Mucosa of descending colon (tissue), 3 donors: ENCODE results near the gene ZNF423. TPM values are rescaled to one million over a fixed set of nuclear protein-coding genes. Genes with fewer than 3 reads are reported as not detected.

Experiments used
- ATAC-seq: fragments of 200-7000 bp; cut with Tn5 transposase; one replicate; pipeline ENCODE4 v1.9.1; 2020; ENCODE audit warnings: mild to moderate bottlenecking, moderate library complexity
- DNase-seq, 3 donors: peaks; one replicate each; pipeline ENCODE4 v3.0.0-alpha.2; 2020
- H3K36me3 ChIP-seq: fragments of 200-600 bp; one replicate; pipeline ENCODE4 v1.8.0; 2021; ENCODE audit warnings: low read depth, mild to moderate bottlenecking
- H3K4me1 ChIP-seq: fragments of 200-600 bp; one replicate; pipeline ENCODE4 v1.8.0; 2021; ENCODE audit warnings: low read depth, mild to moderate bottlenecking
- H3K4me3 ChIP-seq: fragments of 200-600 bp; one replicate; pipeline ENCODE4 v1.8.0; 2021; ENCODE audit warnings: mild to moderate bottlenecking
- H3K9me3 ChIP-seq: fragments of 200-600 bp; one replicate; pipeline ENCODE4 v1.8.0; 2021; ENCODE audit warnings: mild to moderate bottlenecking
- intact Hi-C, 2 donors: fragments of 100-400 bp; cut with DNase I in 1 of 2; cut with micrococcal nuclease in 1 of 2; formaldehyde crosslinking; loops; one replicate each; pipeline versions ENCODE4 v1.11.0 to v1.11.1; 2022; cut with DNase I, micrococcal nuclease
- total RNA-seq, 3 donors: library from RNA; stranded (reverse); fragmentation: NEBNext Ultra II Directional in 2 of 3; extraction: Animal tissue kit (Norgen Biotek cat#: 25700) in 2 of 3; gene quantifications; one replicate each; pipeline versions ENCODE4 v1.2.1 to v1.2.4, GENCODE V29; 2021 to 2023
- TF ChIP-seq, protein P1 (sequence below): fragments of 200-600 bp; IDR thresholded peaks from one replicate; pipeline ENCODE4 v1.8.0; 2022; ENCODE audit warnings: antibody characterized with exemption, mild to moderate bottlenecking
- donor health status: DM: no; HTN: no; CAD: no; lungs with moderate emphysema.
- donor health status: DM: no; HTN: no; CAD: no.
- donor health status: DM: no; HTN: yes; CAD: no.

ZNF423 gene
- total RNA-seq, 3 donors from 2014 or later: 6.7 to 11.6 (median 11.0) TPM

DNA sequence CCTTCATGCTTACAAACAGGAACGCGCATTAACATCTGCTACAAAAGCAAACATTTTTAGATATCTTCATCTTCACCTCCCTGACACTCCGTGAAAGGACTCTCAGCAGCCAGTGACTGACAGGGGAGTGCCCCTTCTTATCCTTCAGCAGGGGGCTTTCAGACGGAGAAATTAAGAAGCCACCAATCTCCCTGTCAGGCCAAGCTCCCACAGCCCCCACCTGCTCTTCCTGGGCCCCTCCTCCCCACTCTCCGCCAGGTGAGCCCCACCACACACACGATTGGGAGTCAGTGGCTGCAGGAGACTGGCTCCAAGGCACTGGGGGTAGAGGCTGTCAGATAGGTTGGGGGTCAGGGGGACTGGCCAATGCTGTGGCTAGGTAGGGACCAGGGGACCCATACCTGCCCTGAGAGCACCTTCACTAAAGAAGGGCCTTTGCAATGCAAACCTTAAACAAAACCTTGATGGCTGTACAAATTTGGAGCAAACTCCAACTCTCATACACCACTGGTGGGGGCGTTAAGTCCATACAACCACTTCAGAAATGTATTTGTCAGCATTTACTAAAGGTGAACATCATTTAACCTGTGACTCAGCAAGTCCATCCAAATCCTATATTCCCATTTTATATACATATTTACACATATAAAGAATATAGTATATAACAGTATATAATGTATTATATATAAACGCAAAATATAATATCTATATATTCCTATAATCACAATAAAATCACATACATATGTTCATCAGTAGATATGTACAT, 232.2 kb downstream of the ZNF423 start:
- intact Hi-C loops: no loop called here
- no peak overlapping the region for H3K4me3 ChIP-seq
- no peaks in the 10 kb centered on the region for H3K36me3 ChIP-seq
- H3K4me1 ChIP-seq: no peaks in the 10 kb centered on the region
- ATAC-seq: no peak
- no peak for DNase-seq
- no peaks in the 10 kb centered on the region for H3K9me3 ChIP-seq
- TF ChIP-seq, protein P1, sequence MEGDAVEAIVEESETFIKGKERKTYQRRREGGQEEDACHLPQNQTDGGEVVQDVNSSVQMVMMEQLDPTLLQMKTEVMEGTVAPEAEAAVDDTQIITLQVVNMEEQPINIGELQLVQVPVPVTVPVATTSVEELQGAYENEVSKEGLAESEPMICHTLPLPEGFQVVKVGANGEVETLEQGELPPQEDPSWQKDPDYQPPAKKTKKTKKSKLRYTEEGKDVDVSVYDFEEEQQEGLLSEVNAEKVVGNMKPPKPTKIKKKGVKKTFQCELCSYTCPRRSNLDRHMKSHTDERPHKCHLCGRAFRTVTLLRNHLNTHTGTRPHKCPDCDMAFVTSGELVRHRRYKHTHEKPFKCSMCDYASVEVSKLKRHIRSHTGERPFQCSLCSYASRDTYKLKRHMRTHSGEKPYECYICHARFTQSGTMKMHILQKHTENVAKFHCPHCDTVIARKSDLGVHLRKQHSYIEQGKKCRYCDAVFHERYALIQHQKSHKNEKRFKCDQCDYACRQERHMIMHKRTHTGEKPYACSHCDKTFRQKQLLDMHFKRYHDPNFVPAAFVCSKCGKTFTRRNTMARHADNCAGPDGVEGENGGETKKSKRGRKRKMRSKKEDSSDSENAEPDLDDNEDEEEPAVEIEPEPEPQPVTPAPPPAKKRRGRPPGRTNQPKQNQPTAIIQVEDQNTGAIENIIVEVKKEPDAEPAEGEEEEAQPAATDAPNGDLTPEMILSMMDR: no peak

DNA sequence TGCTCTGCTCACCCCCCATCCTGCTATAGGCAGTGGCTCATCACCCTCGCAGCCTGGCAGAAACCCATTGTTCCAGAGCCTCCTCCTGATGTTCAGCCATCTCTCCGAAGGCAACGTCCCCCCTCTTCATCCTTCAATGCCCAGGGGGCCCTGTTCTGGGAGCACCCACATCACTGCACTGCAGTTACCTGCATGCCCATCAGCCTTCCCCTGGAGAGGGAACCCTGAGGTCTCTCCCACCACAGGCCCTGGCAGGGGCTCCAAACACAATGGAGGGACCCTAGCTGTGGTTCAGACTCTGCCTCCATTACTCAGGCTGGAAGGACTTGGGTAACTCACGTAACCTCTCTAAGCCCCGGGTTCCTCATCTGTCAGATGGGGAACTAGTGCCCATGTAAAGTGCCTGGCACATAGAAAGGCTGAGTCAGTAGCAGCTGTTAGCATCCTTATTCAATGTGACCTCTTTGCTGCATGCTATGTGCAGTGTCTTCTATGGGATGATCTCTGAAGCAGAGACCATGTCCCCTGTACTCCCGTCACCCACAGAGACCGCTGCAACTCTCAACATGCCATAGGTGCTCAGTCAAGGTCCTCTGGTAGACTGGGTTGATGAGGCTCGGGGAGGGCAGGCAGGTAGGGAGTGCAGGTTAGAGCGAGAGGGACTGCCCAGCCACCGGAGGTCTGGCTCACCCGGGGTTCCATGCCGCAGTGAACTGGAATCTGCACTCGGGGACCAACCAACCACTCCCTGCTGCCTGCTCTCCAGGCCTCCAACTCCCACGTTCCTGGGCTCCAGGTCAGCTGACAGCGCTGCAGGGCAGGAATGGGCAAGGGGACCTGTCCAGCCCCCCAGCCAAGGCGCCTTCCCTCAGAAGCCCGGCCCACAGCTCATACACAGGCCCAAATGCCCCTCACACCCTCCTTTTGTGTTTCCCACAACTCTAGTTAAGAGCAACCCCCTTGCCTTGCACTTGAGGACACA, 233.2 kb downstream of the ZNF423 start:
- no peaks in the 10 kb centered on the region for H3K4me1 ChIP-seq
- intact Hi-C loops: no loop called here
- H3K9me3 ChIP-seq: no peaks in the 10 kb centered on the region
- no peak for DNase-seq
- ATAC-seq: no peak
- no peaks in the 10 kb centered on the region for H3K36me3 ChIP-seq
- no peak overlapping the region for H3K4me3 ChIP-seq
- TF ChIP-seq, protein P1: no peak

DNA sequence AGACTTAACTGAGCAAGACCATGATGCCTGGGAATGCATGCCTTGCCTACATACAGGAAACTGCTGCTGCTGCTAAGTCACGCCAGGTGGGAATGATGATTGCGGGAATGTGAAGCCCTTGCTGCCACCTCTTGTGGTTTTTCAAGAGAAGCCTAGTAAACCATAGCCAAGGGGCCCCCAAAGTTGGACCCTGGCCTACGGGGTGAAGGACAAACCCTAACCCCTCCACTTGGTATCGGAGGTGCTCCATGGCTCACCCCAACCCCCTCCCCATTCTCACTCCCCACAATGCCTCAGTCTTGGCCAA, 233.9 kb downstream of the ZNF423 start:
- Histone ChIP-seq H3K36me3 (no peaks in the 10 kb centered on the region), H3K9me3 (no peaks in the 10 kb centered on the region), H3K4me1 (no peaks in the 10 kb centered on the region), H3K4me3 (no peak overlapping the region)
- intact Hi-C loops: no loop called here
- no peak for DNase-seq
- TF ChIP-seq, protein P1: no peak
- no peak for ATAC-seq

DNA sequence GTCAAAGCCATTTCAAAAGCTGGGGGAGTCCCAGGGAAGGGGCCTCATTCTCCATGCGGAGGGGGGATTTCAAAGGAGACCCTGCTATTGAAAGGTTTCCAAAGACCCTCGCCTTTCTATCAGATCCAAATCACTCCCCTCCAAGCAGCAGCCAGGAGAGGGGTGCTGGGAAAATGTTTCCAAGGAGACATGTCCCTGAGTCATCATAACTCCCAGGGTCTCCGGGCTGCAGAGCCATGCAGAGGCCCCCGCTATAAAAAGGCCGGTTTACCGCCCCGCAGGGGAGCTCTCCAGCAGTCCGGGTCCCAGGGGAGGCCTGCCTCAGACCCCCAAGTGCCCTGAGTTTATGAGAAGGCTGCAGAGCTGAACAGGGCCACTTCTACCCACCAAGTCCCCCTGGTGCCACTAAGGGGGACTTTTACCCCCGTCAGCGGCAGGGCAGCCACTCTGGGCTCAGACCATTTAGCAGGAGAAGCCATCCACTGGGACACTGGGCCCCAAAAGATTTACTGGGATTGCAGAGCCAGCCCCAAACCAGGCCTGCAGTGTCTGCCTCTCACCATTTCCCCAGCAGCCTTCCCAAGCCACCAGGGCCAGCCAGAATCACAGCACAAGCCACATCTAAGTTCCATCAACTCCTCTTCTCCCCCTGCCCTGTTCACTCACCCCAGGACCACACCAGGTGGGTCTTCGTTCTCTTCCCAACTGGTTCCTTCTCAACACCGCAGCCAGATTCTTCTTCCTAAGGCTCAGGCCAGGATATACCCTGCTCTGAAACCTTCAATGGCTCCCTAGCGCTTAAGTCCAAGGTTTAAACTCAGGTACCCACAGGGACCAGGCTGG, 234.4 kb downstream of the ZNF423 start:
- intact Hi-C loops: no loop called here
- Histone ChIP-seq H3K9me3 (no peaks in the 10 kb centered on the region), H3K4me1 (no peaks in the 10 kb centered on the region), H3K36me3 (no peaks in the 10 kb centered on the region), H3K4me3 (no peak overlapping the region)
- no peak for ATAC-seq
- no peak for DNase-seq
- TF ChIP-seq, protein P1: no peak

DNA sequence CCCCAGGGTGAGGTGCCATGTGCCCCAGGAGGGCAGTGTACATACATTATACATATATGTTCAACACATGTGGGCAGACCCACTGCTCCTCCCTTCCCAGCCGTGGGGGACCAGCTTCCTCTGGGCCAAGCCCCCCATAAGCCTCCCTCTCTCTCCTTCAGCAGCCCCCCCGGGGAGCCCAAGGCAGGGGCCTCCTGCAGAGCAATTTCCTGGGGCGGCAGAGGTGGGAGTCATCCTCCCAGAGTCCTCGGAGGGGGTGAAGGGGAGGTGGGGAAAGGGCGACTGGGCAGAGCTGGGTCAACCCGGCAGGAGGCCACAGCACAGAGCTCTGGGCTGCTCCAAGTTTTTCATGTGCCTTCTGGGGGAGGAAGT, 235.1 kb downstream of the ZNF423 start:
- intact Hi-C loops: no loop called here
- Histone ChIP-seq H3K36me3 (no peaks in the 10 kb centered on the region), H3K4me3 (no peak overlapping the region), H3K9me3 (no peaks in the 10 kb centered on the region), H3K4me1 (no peaks in the 10 kb centered on the region)
- ATAC-seq (no peak), DNase-seq (no peak)
- TF ChIP-seq, protein P1: no peak
